H9 (cell line): ENCODE results near the gene POU2F3. TPM values are rescaled to one million over a fixed set of nuclear protein-coding genes. Genes with fewer than 3 reads are reported as not detected.

Experiments used
- DNase-seq: peaks from one replicate; pipeline ENCODE4 v3.0.0-alpha.2; 2017
- H2AFZ ChIP-seq: one replicate; pipeline ENCODE4 v1.6.1; 2013; ENCODE audit warnings: mild to moderate bottlenecking, low read length, control low read depth, moderate library complexity
- H2AK5ac ChIP-seq: 2 replicates; pipeline ENCODE4 v1.6.1; 2013; ENCODE audit warnings: low read length, control low read depth, mixed read lengths; ENCODE audit not compliant: insufficient read length
- H2BK120ac ChIP-seq: one replicate; pipeline ENCODE4 v1.6.1; 2013; ENCODE audit warnings: low read depth, mild to moderate bottlenecking, low read length, control low read depth, inconsistent platforms; ENCODE audit not compliant: poor library complexity, severe bottlenecking
- H2BK12ac ChIP-seq: 2 replicates; pipeline ENCODE4 v1.6.1; 2013; ENCODE audit warnings: low read length, control low read depth, mixed read lengths, low read depth; ENCODE audit not compliant: insufficient read length
- H2BK15ac ChIP-seq: 2 replicates; pipeline ENCODE4 v1.6.1; 2013; ENCODE audit warnings: low read depth, low read length, control low read depth
- H2BK20ac ChIP-seq: one replicate; pipeline ENCODE4 v1.6.1; 2013; ENCODE audit warnings: low read depth, mild to moderate bottlenecking, low read length, control low read depth, inconsistent platforms; ENCODE audit not compliant: poor library complexity, severe bottlenecking
- H2BK5ac ChIP-seq: 2 replicates; pipeline ENCODE4 v1.6.1; 2013; ENCODE audit warnings: low read length, control low read depth, mixed read lengths; ENCODE audit not compliant: insufficient read length
- H3K14ac ChIP-seq: 2 replicates; pipeline ENCODE4 v1.6.1; 2013; ENCODE audit warnings: low read length, control low read depth; ENCODE audit not compliant: insufficient read depth
- H3K18ac ChIP-seq: 2 replicates; pipeline ENCODE4 v1.6.1; 2013; ENCODE audit warnings: low read depth, mild to moderate bottlenecking, mixed read lengths, low read length, control low read depth; ENCODE audit not compliant: insufficient read length
- H3K23ac ChIP-seq: 2 replicates; pipeline ENCODE4 v1.6.1; 2013; ENCODE audit warnings: low read length, control low read depth, mixed read lengths, low read depth; ENCODE audit not compliant: insufficient read length
- H3K23me2 ChIP-seq: 2 replicates; pipeline ENCODE4 v1.6.1; 2013; ENCODE audit warnings: low read depth, mild to moderate bottlenecking, mixed read lengths, low read length, control low read depth; ENCODE audit not compliant: insufficient read length, poor library complexity, severe bottlenecking
- H3K27ac ChIP-seq: 2 replicates; pipeline ENCODE4 v1.5.1; 2013; ENCODE audit warnings: low read length, control low read depth, mixed read lengths, low read depth; ENCODE audit not compliant: insufficient read length
- H3K27me3 ChIP-seq: 2 replicates; pipeline ENCODE4 v1.6.1; 2013; ENCODE audit warnings: low read length, control low read depth, inconsistent platforms; ENCODE audit not compliant: insufficient read depth
- H3K4ac ChIP-seq: 2 replicates; pipeline ENCODE4 v1.6.1; 2013; ENCODE audit warnings: low read depth, mild to moderate bottlenecking, control low read depth, inconsistent platforms, low read length, moderate library complexity
- H3K4me1 ChIP-seq: 2 replicates; pipeline ENCODE4 v1.6.1; 2013; ENCODE audit warnings: low read length, control low read depth, inconsistent platforms; ENCODE audit not compliant: insufficient read depth
- H3K4me2 ChIP-seq: 2 replicates; pipeline ENCODE4 v1.6.1; 2013; ENCODE audit warnings: low read length, control low read depth, mixed read lengths; ENCODE audit not compliant: insufficient read length, insufficient read depth
- H3K56ac ChIP-seq: 2 replicates; pipeline ENCODE4 v1.6.1; 2013; ENCODE audit warnings: low read depth, mild to moderate bottlenecking, mixed read lengths, low read length, control low read depth; ENCODE audit not compliant: insufficient read length
- H3K79me1 ChIP-seq: 2 replicates; pipeline ENCODE4 v1.6.1; 2013; ENCODE audit warnings: low read depth, mild to moderate bottlenecking, moderate library complexity, low read length, control low read depth, inconsistent platforms; ENCODE audit not compliant: insufficient read depth, poor library complexity, severe bottlenecking
- H3K79me2 ChIP-seq: 2 replicates; pipeline ENCODE4 v1.6.1; 2013; ENCODE audit warnings: low read length, control low read depth, inconsistent platforms; ENCODE audit not compliant: insufficient read depth
- H3K9ac ChIP-seq: 2 replicates; pipeline ENCODE4 v1.6.1; 2013; ENCODE audit warnings: low read length, control low read depth, mixed read lengths; ENCODE audit not compliant: insufficient read length; ENCODE audit errors: extremely low read depth
- H3K9me3 ChIP-seq: one replicate; pipeline ENCODE4 v1.6.1; 2013; ENCODE audit warnings: low read depth, low read length, inconsistent platforms; ENCODE audit not compliant: control insufficient read depth
- H3T11ph ChIP-seq: one replicate; pipeline ENCODE4 v1.6.1; 2013; ENCODE audit warnings: mild to moderate bottlenecking, low read length, control low read depth, inconsistent platforms
- H4K20me1 ChIP-seq: one replicate; pipeline ENCODE4 v1.6.1; 2013; ENCODE audit not compliant: control insufficient read depth, insufficient read length, insufficient read depth
- H4K5ac ChIP-seq: 2 replicates; pipeline ENCODE4 v1.6.1; 2013; ENCODE audit warnings: low read depth, mild to moderate bottlenecking, mixed read lengths, low read length, control low read depth; ENCODE audit not compliant: insufficient read length
- H4K8ac ChIP-seq: replicated peaks from 2 replicates; pipeline ENCODE4 v1.6.1; 2013; ENCODE audit warnings: low read length, control low read depth, mixed read lengths, low read depth; ENCODE audit not compliant: insufficient read length
- H4K91ac ChIP-seq: 2 replicates; pipeline ENCODE4 v1.6.1; 2013; ENCODE audit warnings: low read depth, mild to moderate bottlenecking, moderate library complexity, mixed read lengths, low read length, control low read depth; ENCODE audit not compliant: insufficient read length
- H3K27ac Mint-ChIP-seq, 3 experiments: 2 replicates in 2 of 3; 3 replicates in 1 of 3; pipeline ENCODE4 v1.8.0; 2020 to 2021; ENCODE audit warnings: mixed read lengths in 3 of 3, mild to moderate bottlenecking in 1 of 3, moderate library complexity in 1 of 3
- H3K27me3 Mint-ChIP-seq: 2 replicates; pipeline ENCODE4 v1.8.0; 2021; ENCODE audit warnings: low read depth, mild to moderate bottlenecking, moderate library complexity, mixed read lengths
- H3K36me3 Mint-ChIP-seq, 3 experiments: 2 replicates in 2 of 3; 3 replicates in 1 of 3; pipeline ENCODE4 v1.8.0; 2020 to 2021; ENCODE audit warnings: low read depth in 3 of 3, mixed read lengths in 3 of 3; ENCODE audit not compliant: insufficient read depth in 1 of 3
- H3K4me1 Mint-ChIP-seq, 2 experiments: 2 replicates each; pipeline ENCODE4 v1.8.0; 2020; ENCODE audit warnings: mixed read lengths in 2 of 2
- H3K4me3 Mint-ChIP-seq, 2 experiments: 2 replicates in 1 of 2; 3 replicates in 1 of 2; pipeline ENCODE4 v1.8.0; 2020 to 2021; ENCODE audit warnings: mild to moderate bottlenecking in 2 of 2, mixed read lengths in 2 of 2, moderate library complexity in 1 of 2
- H3K9me3 Mint-ChIP-seq, 2 experiments: 2 replicates in 1 of 2; 3 replicates in 1 of 2; pipeline ENCODE4 v1.8.0; 2020; ENCODE audit warnings: mild to moderate bottlenecking in 2 of 2, mixed read lengths in 2 of 2, moderate library complexity in 1 of 2
- CTCF ChIP-seq: fragments of 200-600 bp; sonication (generic); conservative IDR thresholded peaks from 3 replicates; pipeline ENCODE4 v1.8.0; 2021; ENCODE audit warnings: antibody characterized with exemption, mild to moderate bottlenecking
- WGBS: extraction: QIAGEN DNeasy Blood & Tissue Kit; methylation state at CpG from one replicate; pipeline ENCODE4 v1.1.7; 2013; ENCODE audit warnings: missing lambda C conversion rate, low lambda C conversion rate, mixed read lengths; ENCODE audit not compliant: insufficient read length; ENCODE audit errors: extremely low coverage; 5-methylcytosine and 5-hydroxymethylcytosine counted together
- total RNA-seq: library from RNA; stranded (reverse); gene quantifications from 2 replicates; pipeline ENCODE4 v1.2.1, GENCODE V29; 2021

POU2F3 gene
- total RNA-seq, 1 experiment from 2014 or later = 1.1 TPM

GRCh38 chr11:120279502-120279901 is 39.6 kb downstream of the POU2F3 start:
- H3K36me3 Mint-ChIP-seq = no peaks in the 10 kb centered on the region
- Histone ChIP-seq H2BK20ac (no peak overlapping the region), H2AFZ (no peak overlapping the region), H2BK12ac (no peak overlapping the region), H3K4me2 (no peak overlapping the region), H4K8ac (no peak overlapping the region), H3K9me3 (no peaks in the 10 kb centered on the region), H2AK5ac (no peak overlapping the region), H3K23me2 (no peaks in the 10 kb centered on the region), H4K5ac (no peak overlapping the region), H3K79me2 (no peaks in the 10 kb centered on the region), H3K18ac (no peak overlapping the region), H3K4me1 (no peaks in the 10 kb centered on the region; the same call in 1 of the 2 replicates), H2BK120ac (no peak overlapping the region), H3K4ac (no peak overlapping the region), H4K20me1 (no peaks in the 10 kb centered on the region), H3K27me3 (no peaks in the 10 kb centered on the region), H3K9ac (no peak overlapping the region), H3K56ac (no peak overlapping the region), H3K79me1 (no peaks in the 10 kb centered on the region), H3T11ph (no peak overlapping the region), H3K14ac (no peak overlapping the region; the same call in 1 of the 2 replicates), H3K27ac (no peak overlapping the region), H3K23ac (no peak overlapping the region), H2BK15ac (no peak overlapping the region), H4K91ac (no peak overlapping the region), H2BK5ac (no peak overlapping the region)
- no peak for TF ChIP-seq CTCF
- H3K9me3 Mint-ChIP-seq = no peaks in the 10 kb centered on the region
- H3K27ac Mint-ChIP-seq = no peak overlapping the region
- WGBS = no CpG with 5 or more reads among the region's 5 CpGs
- H3K4me1 Mint-ChIP-seq = peaks cover 13 to 14% of the 10 kb centered on the region in 2 experiments
- no peak overlapping the region for H3K4me3 Mint-ChIP-seq
- H3K27me3 Mint-ChIP-seq = peaks cover 21% of the 10 kb centered on the region
- no peak for DNase-seq
